Liver (tissue), 9 donors: ENCODE results near the gene GCLC. TPM values are rescaled to one million over a fixed set of nuclear protein-coding genes. Genes with fewer than 3 reads are reported as not detected.

Source experiments
- DNase-seq: peaks from one replicate; pipeline ENCODE4 v3.0.0-alpha.2; 2017; ENCODE audit warnings: low spot score
- H3K27ac ChIP-seq, 2 donors: one replicate each; pipeline ENCODE4 v1.7.0; 2013; ENCODE audit warnings: inconsistent platforms in 2 of 2, low read length in 2 of 2, control low read depth in 1 of 2, low read depth in 1 of 2, mild to moderate bottlenecking in 1 of 2
- H3K27me3 ChIP-seq, 4 donors: one replicate each; pipeline versions ENCODE4 v1.6.1 to v1.7.0; 2013; ENCODE audit warnings: low read length in 3 of 4, inconsistent platforms in 1 of 4, mild to moderate bottlenecking in 1 of 4, moderate library complexity in 1 of 4; ENCODE audit not compliant: control insufficient read depth in 4 of 4, insufficient read depth in 4 of 4
- H3K36me3 ChIP-seq, 4 donors: one replicate each; pipeline versions ENCODE4 v1.6.1 to v1.7.0; 2013; ENCODE audit warnings: low read length in 3 of 4, mild to moderate bottlenecking in 3 of 4, low read depth in 1 of 4, moderate library complexity in 1 of 4; ENCODE audit not compliant: control insufficient read depth in 4 of 4, insufficient read depth in 3 of 4
- H3K4me1 ChIP-seq, 4 donors: one replicate each; pipeline versions ENCODE4 v1.6.1 to v1.7.0; 2013; ENCODE audit warnings: low read length in 3 of 4, mild to moderate bottlenecking in 3 of 4, moderate library complexity in 1 of 4; ENCODE audit not compliant: control insufficient read depth in 4 of 4, insufficient read depth in 4 of 4
- H3K4me3 ChIP-seq, 3 donors: one replicate each; pipeline versions ENCODE4 v1.6.1 to v1.7.0; 2013; ENCODE audit warnings: low read length in 3 of 3, control low read depth in 1 of 3, low read depth in 1 of 3, mild to moderate bottlenecking in 1 of 3
- H3K9ac ChIP-seq, 2 donors: one replicate each; pipeline ENCODE4 v1.7.0; 2013; ENCODE audit warnings: low read length in 2 of 2, mild to moderate bottlenecking in 2 of 2, moderate library complexity in 2 of 2, control low read depth in 1 of 2, low read depth in 1 of 2
- H3K9me3 ChIP-seq, 4 donors: one replicate each; pipeline versions ENCODE4 v1.6.1 to v1.7.0; 2013; ENCODE audit warnings: low read length in 3 of 4; ENCODE audit not compliant: control insufficient read depth in 4 of 4
- EGR1 ChIP-seq, 2 donors: IDR thresholded peaks; 2 replicates each; pipeline ENCODE4 v1.6.1; 2016 to 2018; ENCODE audit warnings: antibody characterized with exemption in 2 of 2, low read depth in 2 of 2
- FOXA1 ChIP-seq: IDR thresholded peaks from 2 replicates; pipeline ENCODE4 v1.6.1; 2016; ENCODE audit warnings: antibody characterized with exemption
- FOXA2 ChIP-seq: IDR thresholded peaks from 2 replicates; pipeline ENCODE4 v1.6.1; 2016; ENCODE audit warnings: antibody characterized with exemption
- HNF4A ChIP-seq, 2 donors: conservative IDR thresholded peaks; 2 replicates each; pipeline ENCODE4 v1.6.1; 2016; ENCODE audit warnings: antibody characterized with exemption in 2 of 2, mild to moderate bottlenecking in 2 of 2
- HNF4G ChIP-seq: IDR thresholded peaks from 2 replicates; pipeline ENCODE4 v1.6.1; 2016; ENCODE audit warnings: antibody characterized with exemption
- JUND ChIP-seq, 2 donors: IDR thresholded peaks; 2 replicates each; pipeline ENCODE4 v1.6.1; 2016; ENCODE audit warnings: antibody characterized with exemption in 2 of 2
- MAX ChIP-seq: IDR thresholded peaks from 2 replicates; pipeline ENCODE4 v1.6.1; 2016; ENCODE audit warnings: antibody characterized with exemption
- RAD21 ChIP-seq, 2 donors: IDR thresholded peaks; 2 replicates each; pipeline ENCODE4 v1.6.1; 2016; ENCODE audit warnings: antibody characterized with exemption in 2 of 2, mild to moderate bottlenecking in 2 of 2
- RXRA ChIP-seq, 2 donors: IDR thresholded peaks; 2 replicates each; pipeline ENCODE4 v1.6.1; 2017 to 2018; ENCODE audit warnings: antibody characterized with exemption in 2 of 2, mild to moderate bottlenecking in 1 of 2
- SP1 ChIP-seq: IDR thresholded peaks from 2 replicates; pipeline ENCODE4 v1.6.1; 2018; ENCODE audit warnings: antibody characterized with exemption, mild to moderate bottlenecking
- TAF1 ChIP-seq: conservative IDR thresholded peaks from 2 replicates; pipeline ENCODE4 v1.6.1; 2016; ENCODE audit warnings: antibody characterized with exemption, mild to moderate bottlenecking
- YY1 ChIP-seq: IDR thresholded peaks from 2 replicates; pipeline ENCODE4 v1.6.1; 2016; ENCODE audit warnings: antibody characterized with exemption, mild to moderate bottlenecking
- WGBS: extraction: QIAGEN DNeasy Blood & Tissue Kit; methylation state at CpG from one replicate; pipeline ENCODE4 v1.1.7; 2013; 5-methylcytosine and 5-hydroxymethylcytosine counted together
- polyA plus RNA-seq, 2 donors: library from polyadenylated mRNA; stranded (reverse) in 1 of 2; unstranded in 1 of 2; fragments of 200-250 nt in 1 of 2; fragments of >200 nt in 1 of 2; fragmentation: Nextera tagmentation in 1 of 2; extraction: Ambion mirVana in 1 of 2; gene quantifications; one replicate each; pipeline versions ENCODE4 v1.2.1 to v1.2.3, GENCODE V29; 2013 to 2015
- total RNA-seq, 2 donors: library from RNA; depleted of rRNA; stranded (reverse); fragments of >200 nt; gene quantifications; one replicate each; pipeline ENCODE4 v1.2.3, GENCODE V29; 2014
- TF ChIP-seq, protein P1 (sequence below): fragments of 150-350 bp; IDR thresholded peaks from 2 replicates; pipeline ENCODE4 v1.5.1; 2017; ENCODE audit warnings: improper control_type of control experiment, low read depth, low read length; ENCODE audit not compliant: missing input control
- TF ChIP-seq, protein P2 (sequence below): IDR thresholded peaks from 2 replicates; pipeline ENCODE4 v1.6.1; 2016; ENCODE audit warnings: antibody characterized with exemption, mild to moderate bottlenecking
- TF ChIP-seq, protein P3 (sequence below): IDR thresholded peaks from 2 replicates; pipeline ENCODE4 v1.6.1; 2016; ENCODE audit warnings: antibody characterized with exemption
- TF ChIP-seq, protein P4 (sequence below): IDR thresholded peaks from 2 replicates; pipeline ENCODE4 v1.6.1; 2016; ENCODE audit warnings: antibody characterized with exemption
- donor health status: healthy.
- donor health status: healthy.
- donor health status: healthy.
- donor health status: healthy.
- donor health status: healthy.

Gene GCLC
- total and polyA plus RNA-seq, 4 donors: 28.6 to 135 (median 79.8) TPM

GRCh38 chr6:53498649-53499048 lies 46.3 kb downstream of the GCLC start (continued):
- TF ChIP-seq, protein P1, sequence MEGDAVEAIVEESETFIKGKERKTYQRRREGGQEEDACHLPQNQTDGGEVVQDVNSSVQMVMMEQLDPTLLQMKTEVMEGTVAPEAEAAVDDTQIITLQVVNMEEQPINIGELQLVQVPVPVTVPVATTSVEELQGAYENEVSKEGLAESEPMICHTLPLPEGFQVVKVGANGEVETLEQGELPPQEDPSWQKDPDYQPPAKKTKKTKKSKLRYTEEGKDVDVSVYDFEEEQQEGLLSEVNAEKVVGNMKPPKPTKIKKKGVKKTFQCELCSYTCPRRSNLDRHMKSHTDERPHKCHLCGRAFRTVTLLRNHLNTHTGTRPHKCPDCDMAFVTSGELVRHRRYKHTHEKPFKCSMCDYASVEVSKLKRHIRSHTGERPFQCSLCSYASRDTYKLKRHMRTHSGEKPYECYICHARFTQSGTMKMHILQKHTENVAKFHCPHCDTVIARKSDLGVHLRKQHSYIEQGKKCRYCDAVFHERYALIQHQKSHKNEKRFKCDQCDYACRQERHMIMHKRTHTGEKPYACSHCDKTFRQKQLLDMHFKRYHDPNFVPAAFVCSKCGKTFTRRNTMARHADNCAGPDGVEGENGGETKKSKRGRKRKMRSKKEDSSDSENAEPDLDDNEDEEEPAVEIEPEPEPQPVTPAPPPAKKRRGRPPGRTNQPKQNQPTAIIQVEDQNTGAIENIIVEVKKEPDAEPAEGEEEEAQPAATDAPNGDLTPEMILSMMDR: no peak
- TF ChIP-seq YY1 (no peak), RAD21 (IDR thresholded peaks at IDR 0.05) (no peak), FOXA2 (no peak), JUND (IDR thresholded peaks at IDR 0.05) (no peak), SP1 (no peak), FOXA1 (no peak)

DNA sequence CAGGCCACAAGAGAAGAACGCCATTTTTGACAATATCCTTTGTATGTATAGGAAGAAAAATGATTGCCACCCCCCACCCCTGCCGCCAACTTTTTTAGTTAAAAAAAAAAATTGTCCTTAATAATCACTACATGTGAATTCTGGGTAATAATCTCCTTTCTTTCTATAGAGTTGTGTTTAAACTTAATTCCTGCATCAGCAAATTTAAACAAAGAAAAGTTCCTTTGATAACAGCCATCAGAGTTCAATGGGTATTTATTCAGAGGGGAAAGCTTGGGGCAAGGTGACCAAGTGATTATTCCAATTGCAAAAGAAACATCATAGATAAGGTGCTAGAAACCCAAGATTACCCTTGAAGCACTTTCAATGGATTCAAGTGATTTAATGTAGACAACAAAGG lies 47.0 kb downstream of the GCLC start:
- no peak overlapping the region for H3K9ac ChIP-seq
- 92% methylated on average over 2 of the region's 2 CpGs for WGBS
- no peaks in the 10 kb centered on the region for H3K27me3 ChIP-seq
- peaks cover 0 to 13% (median 9%) of the 10 kb centered on the region in 4 donors for H3K4me1 ChIP-seq
- no peaks in the 10 kb centered on the region for H3K9me3 ChIP-seq
- TF ChIP-seq SP1: no peak
- TF ChIP-seq, protein P2, sequence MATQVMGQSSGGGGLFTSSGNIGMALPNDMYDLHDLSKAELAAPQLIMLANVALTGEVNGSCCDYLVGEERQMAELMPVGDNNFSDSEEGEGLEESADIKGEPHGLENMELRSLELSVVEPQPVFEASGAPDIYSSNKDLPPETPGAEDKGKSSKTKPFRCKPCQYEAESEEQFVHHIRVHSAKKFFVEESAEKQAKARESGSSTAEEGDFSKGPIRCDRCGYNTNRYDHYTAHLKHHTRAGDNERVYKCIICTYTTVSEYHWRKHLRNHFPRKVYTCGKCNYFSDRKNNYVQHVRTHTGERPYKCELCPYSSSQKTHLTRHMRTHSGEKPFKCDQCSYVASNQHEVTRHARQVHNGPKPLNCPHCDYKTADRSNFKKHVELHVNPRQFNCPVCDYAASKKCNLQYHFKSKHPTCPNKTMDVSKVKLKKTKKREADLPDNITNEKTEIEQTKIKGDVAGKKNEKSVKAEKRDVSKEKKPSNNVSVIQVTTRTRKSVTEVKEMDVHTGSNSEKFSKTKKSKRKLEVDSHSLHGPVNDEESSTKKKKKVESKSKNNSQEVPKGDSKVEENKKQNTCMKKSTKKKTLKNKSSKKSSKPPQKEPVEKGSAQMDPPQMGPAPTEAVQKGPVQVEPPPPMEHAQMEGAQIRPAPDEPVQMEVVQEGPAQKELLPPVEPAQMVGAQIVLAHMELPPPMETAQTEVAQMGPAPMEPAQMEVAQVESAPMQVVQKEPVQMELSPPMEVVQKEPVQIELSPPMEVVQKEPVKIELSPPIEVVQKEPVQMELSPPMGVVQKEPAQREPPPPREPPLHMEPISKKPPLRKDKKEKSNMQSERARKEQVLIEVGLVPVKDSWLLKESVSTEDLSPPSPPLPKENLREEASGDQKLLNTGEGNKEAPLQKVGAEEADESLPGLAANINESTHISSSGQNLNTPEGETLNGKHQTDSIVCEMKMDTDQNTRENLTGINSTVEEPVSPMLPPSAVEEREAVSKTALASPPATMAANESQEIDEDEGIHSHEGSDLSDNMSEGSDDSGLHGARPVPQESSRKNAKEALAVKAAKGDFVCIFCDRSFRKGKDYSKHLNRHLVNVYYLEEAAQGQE: no peak
- no peak for TF ChIP-seq YY1
- peaks cover 7 to 46% (median 41%) of the 10 kb centered on the region in 4 donors for H3K36me3 ChIP-seq
- H3K4me3 ChIP-seq: no peak overlapping the region
- no peak for DNase-seq
- no peak overlapping the region for H3K27ac ChIP-seq

DNA sequence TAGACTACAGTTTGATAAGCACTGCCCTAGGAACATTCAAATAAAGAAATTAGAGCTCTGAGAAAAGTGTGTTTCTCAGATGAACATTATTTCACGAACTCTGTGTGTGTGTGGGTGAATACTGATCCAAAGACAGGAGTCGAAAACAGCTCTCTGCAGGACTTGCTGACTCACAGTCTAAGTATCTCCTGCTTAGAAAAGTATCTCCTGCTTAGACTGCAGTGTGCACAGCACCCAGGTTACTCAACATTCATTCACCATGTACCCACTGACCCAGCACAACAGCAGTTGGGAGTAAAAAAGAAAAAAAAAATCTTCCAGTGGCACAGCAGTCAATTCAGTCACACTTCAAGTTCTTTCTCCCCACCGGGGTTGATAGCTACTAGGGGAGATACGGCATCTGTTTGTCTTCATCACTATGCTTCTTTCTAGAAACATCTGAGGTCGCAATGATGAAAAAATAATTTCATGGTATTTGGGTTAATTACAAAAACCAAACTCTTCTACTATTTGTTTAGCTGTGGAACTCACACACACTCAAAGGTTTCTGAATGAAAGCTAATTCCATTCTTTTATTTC lies 48.0 kb downstream of the GCLC start:
- H3K9ac ChIP-seq: no peak overlapping the region
- 74% methylated on average over 5 of the region's 5 CpGs for WGBS
- no peak for DNase-seq
- H3K9me3 ChIP-seq: no peaks in the 10 kb centered on the region
- peaks cover 0 to 17% (median 9%) of the 10 kb centered on the region in 4 donors for H3K4me1 ChIP-seq
- H3K27ac ChIP-seq: no peak overlapping the region
- H3K36me3 ChIP-seq: peaks cover 7 to 40% (median 33%) of the 10 kb centered on the region in 4 donors
- H3K27me3 ChIP-seq: no peaks in the 10 kb centered on the region
- H3K4me3 ChIP-seq: no peak overlapping the region
- TF ChIP-seq RAD21 (IDR thresholded peaks at IDR 0.05) (no peak), FOXA1 (no peak), YY1 (no peak), RXRA (IDR thresholded peaks at IDR 0.05) (no peak), JUND (IDR thresholded peaks at IDR 0.05) (no peak), HNF4A (conservative IDR thresholded peaks at IDR 0.05) (no peak), MAX (no peak), HNF4G (no peak), TAF1 (no peak), EGR1 (IDR thresholded peaks at IDR 0.05; ENCODE audit: low read depth in 2 of 2) (no peak)
- TF ChIP-seq, protein P3, sequence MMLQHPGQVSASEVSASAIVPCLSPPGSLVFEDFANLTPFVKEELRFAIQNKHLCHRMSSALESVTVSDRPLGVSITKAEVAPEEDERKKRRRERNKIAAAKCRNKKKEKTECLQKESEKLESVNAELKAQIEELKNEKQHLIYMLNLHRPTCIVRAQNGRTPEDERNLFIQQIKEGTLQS: no peak
- TF ChIP-seq, protein P4, sequence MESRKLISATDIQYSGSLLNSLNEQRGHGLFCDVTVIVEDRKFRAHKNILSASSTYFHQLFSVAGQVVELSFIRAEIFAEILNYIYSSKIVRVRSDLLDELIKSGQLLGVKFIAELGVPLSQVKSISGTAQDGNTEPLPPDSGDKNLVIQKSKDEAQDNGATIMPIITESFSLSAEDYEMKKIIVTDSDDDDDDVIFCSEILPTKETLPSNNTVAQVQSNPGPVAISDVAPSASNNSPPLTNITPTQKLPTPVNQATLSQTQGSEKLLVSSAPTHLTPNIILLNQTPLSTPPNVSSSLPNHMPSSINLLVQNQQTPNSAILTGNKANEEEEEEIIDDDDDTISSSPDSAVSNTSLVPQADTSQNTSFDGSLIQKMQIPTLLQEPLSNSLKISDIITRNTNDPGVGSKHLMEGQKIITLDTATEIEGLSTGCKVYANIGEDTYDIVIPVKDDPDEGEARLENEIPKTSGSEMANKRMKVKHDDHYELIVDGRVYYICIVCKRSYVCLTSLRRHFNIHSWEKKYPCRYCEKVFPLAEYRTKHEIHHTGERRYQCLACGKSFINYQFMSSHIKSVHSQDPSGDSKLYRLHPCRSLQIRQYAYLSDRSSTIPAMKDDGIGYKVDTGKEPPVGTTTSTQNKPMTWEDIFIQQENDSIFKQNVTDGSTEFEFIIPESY: no peak
- TF ChIP-seq, protein P2: no peak
